H54 (cell line): ENCODE data around the gene TMC2.

ENCODE experiments used
- DNase-seq: peaks from one replicate; pipeline ENCODE4 v3.0.0; 2011; ENCODE audit warnings: low spot score, mixed read lengths; ENCODE audit not compliant: insufficient read length
- FAIRE-seq: peaks from 3 replicates; lab custom pipeline; 2011; peaks lifted over from hg19 to GRCh38; lab: Jason Lieb, UNC
- POLR2A ChIP-seq: IDR thresholded peaks from 2 replicates; pipeline ENCODE4 v1.6.1; 2011; ENCODE audit warnings: low read depth, mild to moderate bottlenecking, low read length

The TMC2 gene

DNA sequence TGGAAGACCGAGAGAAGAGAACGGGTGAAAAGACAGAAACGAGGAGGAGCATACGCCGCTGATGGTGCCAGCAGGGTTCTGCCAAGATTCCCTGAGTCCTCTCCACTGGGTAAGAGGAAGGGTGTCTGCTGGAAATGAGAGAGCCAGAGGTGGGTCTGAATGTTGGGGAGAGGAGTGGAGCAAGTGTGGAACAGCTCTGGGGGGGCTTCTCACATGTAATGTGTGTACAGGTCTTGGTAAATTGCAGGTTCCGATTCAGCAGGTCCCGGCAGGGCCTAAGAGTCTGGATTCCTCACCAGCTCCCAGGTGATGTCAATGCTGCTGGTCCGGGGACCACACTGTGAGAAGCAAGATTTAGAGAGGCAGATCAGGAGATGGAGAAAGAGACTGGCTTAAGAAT lies 154.8 kb downstream of the TMC2 start:
- no peak for TF ChIP-seq POLR2A
- no peak for FAIRE-seq
- DNase-seq, result no peak
